B cell (primary cell): ENCODE data around the gene MAP3K6. TPM values are rescaled to one million over a fixed set of nuclear protein-coding genes. Genes with fewer than 3 reads are reported as not detected.

Experiments
- ATAC-seq: fragments of 200-7000 bp; cut with Tn5 transposase; one replicate; pipeline ENCODE4 v1.10.0; 2021; ENCODE audit warnings: low read depth, mild to moderate bottlenecking, moderate number of reproducible peaks, moderate library complexity
- CTCF ChIA-PET: fragments of 350-600 bp; sonication (Branson Sonifier 250); formaldehyde crosslinking; loops from one replicate; lab custom pipeline; 2021; ENCODE audit warnings: antibody characterized with exemption, inconsistent platforms; lab: Charles Lee
- POLR2A ChIA-PET: fragments of 350-600 bp; sonication (Branson Sonifier 250); formaldehyde crosslinking; loops from one replicate; lab custom pipeline; 2021; ENCODE audit warnings: antibody characterized with exemption; lab: Charles Lee
- DNase-seq: peaks from one replicate; pipeline ENCODE4 v3.0.0; 2013
- H2AFZ ChIP-seq: 2 replicates; pipeline ENCODE4 v1.6.1; 2012; ENCODE audit warnings: mild to moderate bottlenecking, low read depth, low read length; ENCODE audit not compliant: insufficient read depth, poor library complexity, severe bottlenecking
- H3K27ac ChIP-seq, 2 donors: 1 replicate in 1 of 2; 2 replicates in 1 of 2; pipeline ENCODE4 v1.5.1; 2012 to 2013; ENCODE audit warnings: low read length in 2 of 2, mild to moderate bottlenecking in 2 of 2, moderate library complexity in 1 of 2
- H3K27me3 ChIP-seq, 4 experiments: fragments of 200-600 bp in 1 of 4; sonication (generic) in 1 of 4; replicated peaks in 1 of 4; 1 replicate in 2 of 4; 2 replicates in 2 of 4; pipeline versions ENCODE4 v1.6.1 to v1.7.0; 2013 to 2016; ENCODE audit warnings: low read length in 3 of 4, mild to moderate bottlenecking in 2 of 4, mixed read lengths in 1 of 4, moderate library complexity in 1 of 4; ENCODE audit not compliant: insufficient read depth in 4 of 4, control insufficient read depth in 3 of 4; ENCODE audit errors: control extremely low read depth in 1 of 4
- H3K36me3 ChIP-seq, 2 experiments: replicated peaks in 1 of 2; 1 replicate in 1 of 2; 2 replicates in 1 of 2; pipeline versions ENCODE4 v1.6.1 to v1.7.1; 2013; ENCODE audit warnings: low read length in 1 of 2; ENCODE audit not compliant: insufficient read depth in 2 of 2, control insufficient read depth in 1 of 2; ENCODE audit errors: control extremely low read depth in 1 of 2, extremely low read depth in 1 of 2
- H3K4me1 ChIP-seq, 2 donors: fragments of 200-600 bp in 1 of 2; sonication (generic) in 1 of 2; 1 replicate in 1 of 2; 2 replicates in 1 of 2; pipeline versions ENCODE4 v1.5.1 to v1.6.1; 2013 to 2017; ENCODE audit warnings: low read length in 2 of 2; ENCODE audit not compliant: control insufficient read depth in 2 of 2, insufficient read depth in 2 of 2
- H3K4me2 ChIP-seq: replicated peaks from 2 replicates; pipeline ENCODE3; 2012; ENCODE audit warnings: mild to moderate bottlenecking, low read depth, low read length; ENCODE audit not compliant: poor library complexity, severe bottlenecking
- H3K4me3 ChIP-seq, 5 experiments: fragments of 200-600 bp in 1 of 5; sonication (generic) in 1 of 5; 1 replicate in 3 of 5; 2 replicates in 2 of 5; pipeline versions ENCODE4 v1.5.1 to v1.7.0; 2011 to 2016; ENCODE audit warnings: low read length in 4 of 5, mild to moderate bottlenecking in 4 of 5, low read depth in 2 of 5, control low read depth in 1 of 5, moderate library complexity in 1 of 5; ENCODE audit not compliant: insufficient read depth in 1 of 5; ENCODE audit errors: control extremely low read depth in 1 of 5, extremely low read depth in 1 of 5
- H3K79me2 ChIP-seq: fragments of 200-600 bp; sonication (generic); one replicate; pipeline ENCODE4 v1.6.0; 2016; ENCODE audit warnings: low read length; ENCODE audit not compliant: control insufficient read depth, insufficient read depth
- H3K9ac ChIP-seq: fragments of 200-600 bp; sonication (generic); 2 replicates; pipeline ENCODE4 v1.6.1; 2017; ENCODE audit warnings: mild to moderate bottlenecking, low read length, moderate library complexity
- H3K9me3 ChIP-seq, 3 donors: one replicate each; pipeline versions ENCODE4 v1.6.1 to v1.7.1; 2013; ENCODE audit warnings: low read length in 2 of 3; ENCODE audit not compliant: control insufficient read depth in 2 of 3, insufficient read depth in 1 of 3; ENCODE audit errors: control extremely low read depth in 1 of 3
- H4K20me1 ChIP-seq: 2 replicates; pipeline ENCODE4 v1.6.0; 2012; ENCODE audit warnings: mild to moderate bottlenecking, low read length; ENCODE audit not compliant: insufficient read depth, control insufficient read depth, poor library complexity, severe bottlenecking
- H3K27ac Mint-ChIP-seq: one replicate; pipeline ENCODE4 v1.8.0; 2021; ENCODE audit warnings: mixed read lengths
- H3K27me3 Mint-ChIP-seq: one replicate; pipeline ENCODE4 v1.8.0; 2021; ENCODE audit warnings: mixed read lengths
- H3K4me1 Mint-ChIP-seq: one replicate; pipeline ENCODE4 v1.8.0; 2021; ENCODE audit warnings: mixed read lengths
- H3K4me3 Mint-ChIP-seq: one replicate; pipeline ENCODE4 v1.8.0; 2021; ENCODE audit warnings: mixed read lengths
- H3K9me3 Mint-ChIP-seq: one replicate; pipeline ENCODE4 v1.8.0; 2022; ENCODE audit warnings: mixed read lengths; ENCODE audit not compliant: insufficient read depth
- EZH2 ChIP-seq: IDR thresholded peaks from 2 replicates; pipeline ENCODE4 v1.6.1; 2012; ENCODE audit warnings: borderline replicate concordance, low read depth, mild to moderate bottlenecking, moderate library complexity, low read length; ENCODE audit not compliant: insufficient read depth, poor library complexity, severe bottlenecking
- WGBS: methylation state at CpG from one replicate; pipeline ENCODE4 v1.1.5; 2013; ENCODE audit warnings: missing lambda C conversion rate; ENCODE audit not compliant: insufficient coverage; 5-methylcytosine and 5-hydroxymethylcytosine counted together
- intact Hi-C: fragments of 100-400 bp; cut with micrococcal nuclease; formaldehyde crosslinking; loops from one replicate; pipeline ENCODE4 v1.10.0; 2022
- polyA plus RNA-seq: library from polyadenylated mRNA; depleted of rRNA; stranded (reverse); fragments of >200 nt; gene quantifications from 2 replicates; pipeline ENCODE4 v1.2.3, GENCODE V29; 2012
- total RNA-seq, 2 donors: library from RNA; stranded (reverse); fragments of 120-200 nt in 1 of 2; gene quantifications; 1 replicate in 1 of 2; 2 replicates in 1 of 2; pipeline versions ENCODE4 v1.2.3 to v1.2.4, GENCODE V29; 2013 to 2022
- TF ChIP-seq, protein P1 (sequence below): fragments of 200-600 bp; IDR thresholded peaks from one replicate; pipeline ENCODE4 v1.8.0; 2022; ENCODE audit warnings: antibody characterized with exemption, mild to moderate bottlenecking

MAP3K6 gene
- total and polyA plus RNA-seq, 2 donors (not counting 1 experiment from before 2014, with no cell fraction given): 9.4 to 11.0 TPM

- Histone ChIP-seq H3K27me3 (no peaks in the 10 kb centered on the region), H3K9me3 (no peaks in the 10 kb centered on the region), H3K4me2 (peak overlapping the region; percentile 95), H3K79me2 (no peaks in the 10 kb centered on the region), H3K36me3 (peaks cover 0 to 15% of the 10 kb centered on the region in 2 experiments), H3K4me3 (no peak overlapping the region), H3K9ac (no peak overlapping the region), H3K4me1 (peaks cover 36 to 52% of the 10 kb centered on the region in 2 donors), H4K20me1 (peaks cover 8% of the 10 kb centered on the region), H3K27ac (no peak overlapping the region), H2AFZ (no peak overlapping the region)
- peaks cover 44% of the 10 kb centered on the region for H3K4me1 Mint-ChIP-seq
- TF ChIP-seq, protein P1, sequence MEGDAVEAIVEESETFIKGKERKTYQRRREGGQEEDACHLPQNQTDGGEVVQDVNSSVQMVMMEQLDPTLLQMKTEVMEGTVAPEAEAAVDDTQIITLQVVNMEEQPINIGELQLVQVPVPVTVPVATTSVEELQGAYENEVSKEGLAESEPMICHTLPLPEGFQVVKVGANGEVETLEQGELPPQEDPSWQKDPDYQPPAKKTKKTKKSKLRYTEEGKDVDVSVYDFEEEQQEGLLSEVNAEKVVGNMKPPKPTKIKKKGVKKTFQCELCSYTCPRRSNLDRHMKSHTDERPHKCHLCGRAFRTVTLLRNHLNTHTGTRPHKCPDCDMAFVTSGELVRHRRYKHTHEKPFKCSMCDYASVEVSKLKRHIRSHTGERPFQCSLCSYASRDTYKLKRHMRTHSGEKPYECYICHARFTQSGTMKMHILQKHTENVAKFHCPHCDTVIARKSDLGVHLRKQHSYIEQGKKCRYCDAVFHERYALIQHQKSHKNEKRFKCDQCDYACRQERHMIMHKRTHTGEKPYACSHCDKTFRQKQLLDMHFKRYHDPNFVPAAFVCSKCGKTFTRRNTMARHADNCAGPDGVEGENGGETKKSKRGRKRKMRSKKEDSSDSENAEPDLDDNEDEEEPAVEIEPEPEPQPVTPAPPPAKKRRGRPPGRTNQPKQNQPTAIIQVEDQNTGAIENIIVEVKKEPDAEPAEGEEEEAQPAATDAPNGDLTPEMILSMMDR: no peak
- TF ChIP-seq EZH2: no peak
- H3K27me3 Mint-ChIP-seq: no peaks in the 10 kb centered on the region
- CTCF ChIA-PET: interaction anchor here (1.0 to 11.1 kb wide), 10 partner anchors 13 to 251 kb away, joined by 3 to 135 read pairs (median 38); partner anchors contain the start of genes CD164L2, GPR3, MAP3K6 and SYTL1
- ATAC-seq (no peak), DNase-seq (no peak)
- H3K4me3 Mint-ChIP-seq: peak overlapping the region; percentile 71
- 75% methylated on average over 4 of the region's 5 CpGs for WGBS
- intact Hi-C loops: loop anchor here (2.0 kb wide), 1 partner anchor 23 kb away; no protein-coding TSS in a partner anchor
- POLR2A ChIA-PET: no interaction called here
- H3K9me3 Mint-ChIP-seq: no peaks in the 10 kb centered on the region
- peak overlapping the region; percentile 75 for H3K27ac Mint-ChIP-seq
These were observed 11.1 kb downstream of the MAP3K6 start for GRCh38 chr1:27355683-27356082.

GRCh38 chr1:27353629-27354028, 13.1 kb downstream of the MAP3K6 start:
- no peaks in the 10 kb centered on the region for H3K9me3 Mint-ChIP-seq
- Histone ChIP-seq H3K9ac (no peak overlapping the region), H3K27ac (no peak overlapping the region), H3K4me1 (peaks cover 26 to 41% of the 10 kb centered on the region in 2 donors), H4K20me1 (no peaks in the 10 kb centered on the region), H3K36me3 (peaks cover 0 to 28% of the 10 kb centered on the region in 2 experiments), H3K4me3 (no peak overlapping the region), H3K9me3 (no peaks in the 10 kb centered on the region), H2AFZ (no peak overlapping the region), H3K4me2 (no peak overlapping the region), H3K27me3 (no peaks in the 10 kb centered on the region), H3K79me2 (peaks cover 12% of the 10 kb centered on the region)
- DNase-seq: no peak
- WGBS: 100% methylated on average over 2 of the region's 3 CpGs
- ChIA-PET CTCF (interaction anchor here (0.7 to 11.1 kb wide), 8 partner anchors 12 to 254 kb away, joined by 3 to 135 read pairs (median 6); partner anchors contain the start of genes CD164L2, GPR3, MAP3K6 and SYTL1), POLR2A (interaction anchor here (0.7 to 2.1 kb wide), 4 partner anchors 12 to 274 kb away, joined by 4 to 10 read pairs (median 8); partner anchors contain the start of genes SYTL1 and WDTC1)
- H3K4me3 Mint-ChIP-seq: no peak overlapping the region
- intact Hi-C loops: no loop called here
- H3K27me3 Mint-ChIP-seq: no peaks in the 10 kb centered on the region
- peaks cover 29% of the 10 kb centered on the region for H3K4me1 Mint-ChIP-seq
- no peak for TF ChIP-seq EZH2
- TF ChIP-seq, protein P1: no peak
- peak overlapping the region; percentile 78 for H3K27ac Mint-ChIP-seq
- no peak for ATAC-seq
